Parathyroid adenoma (tissue), 2 donors: ENCODE data around the gene MED25.

ENCODE experiments used
- H2AFZ ChIP-seq: fragments of 300-600 bp; sonication (generic); one replicate; pipeline ENCODE4 v1.7.0; 2017; ENCODE audit warnings: antibody characterized with exemption, mild to moderate bottlenecking
- H3K27ac ChIP-seq: fragments of 300-600 bp; sonication (generic); one replicate; pipeline ENCODE4 v1.7.0; 2017
- H3K27me3 ChIP-seq: fragments of 300-600 bp; sonication (generic); one replicate; pipeline ENCODE4 v1.7.0; 2017; ENCODE audit warnings: low read length; ENCODE audit not compliant: control insufficient read depth, insufficient read depth
- H3K36me3 ChIP-seq: fragments of 300-600 bp; sonication (generic); one replicate; pipeline ENCODE4 v1.7.0; 2017; ENCODE audit warnings: low read length; ENCODE audit not compliant: control insufficient read depth, insufficient read depth
- H3K4me1 ChIP-seq: fragments of 300-600 bp; sonication (generic); one replicate; pipeline ENCODE4 v1.7.0; 2017; ENCODE audit warnings: control low read depth
- H3K4me2 ChIP-seq: fragments of 300-600 bp; sonication (generic); one replicate; pipeline ENCODE4 v1.7.0; 2017; ENCODE audit warnings: low read length
- H3K4me3 ChIP-seq: fragments of 300-600 bp; sonication (generic); one replicate; pipeline ENCODE4 v1.7.0; 2017; ENCODE audit warnings: low read depth, low read length
- H3K79me2 ChIP-seq: fragments of 300-600 bp; sonication (generic); one replicate; pipeline ENCODE4 v1.7.0; 2017; ENCODE audit warnings: control low read depth
- H3K9ac ChIP-seq: fragments of 300-600 bp; sonication (generic); one replicate; pipeline ENCODE4 v1.7.0; 2017; ENCODE audit warnings: mild to moderate bottlenecking
- H3K9me3 ChIP-seq: fragments of 300-600 bp; sonication (generic); one replicate; pipeline ENCODE4 v1.7.0; 2017; ENCODE audit warnings: low read length; ENCODE audit not compliant: control insufficient read depth
- TF ChIP-seq, protein P1 (sequence below): fragments of 300-600 bp; sonication (generic); IDR thresholded peaks from one replicate; pipeline ENCODE4 v1.7.0; 2017; ENCODE audit warnings: antibody characterized with exemption, mild to moderate bottlenecking
- donor health status: primary hyperparathyroidism.

Gene MED25

DNA sequence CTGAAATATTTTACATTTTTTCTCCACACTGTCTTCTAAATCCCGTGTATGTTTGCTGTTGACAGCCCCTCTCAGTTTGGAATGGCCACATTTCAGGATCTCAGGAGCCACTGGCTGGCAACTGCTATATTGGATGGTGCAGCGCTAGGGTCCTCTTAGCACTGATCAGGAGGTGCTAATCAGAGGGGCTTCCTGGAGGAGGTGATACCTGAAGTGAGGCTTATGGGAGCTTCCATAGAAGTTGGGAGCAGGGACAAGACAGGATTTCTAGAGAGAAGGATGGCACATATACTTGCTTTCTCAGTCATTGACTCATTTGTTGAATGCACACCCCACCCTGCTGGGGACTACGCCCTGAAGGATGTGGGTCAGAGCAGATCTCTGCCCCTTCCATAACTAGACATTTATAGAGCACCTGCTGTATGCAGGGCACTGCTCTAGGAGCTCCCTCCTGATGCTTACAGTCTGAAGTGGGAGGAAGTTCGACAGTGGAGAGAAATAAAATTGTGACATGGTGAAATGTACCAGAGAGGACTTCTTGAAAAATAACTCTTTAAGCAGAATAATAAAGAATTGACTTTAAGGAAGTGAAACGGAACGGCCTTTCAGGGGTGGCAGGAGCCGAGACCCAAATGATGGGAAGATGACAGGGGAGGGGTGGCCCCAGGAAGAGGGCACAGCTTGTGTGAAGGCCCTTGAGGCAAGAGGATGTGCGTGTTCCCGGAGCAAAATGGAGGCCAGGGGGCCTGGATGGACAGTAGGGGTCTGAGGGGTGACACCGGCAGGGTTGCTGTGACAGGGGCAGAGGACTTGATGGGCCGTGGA, 38.1 kb upstream of the MED25 start:
- Histone ChIP-seq H3K4me3 (no peak overlapping the region), H3K36me3 (no peaks in the 10 kb centered on the region), H3K9me3 (no peaks in the 10 kb centered on the region), H3K79me2 (peaks cover 45% of the 10 kb centered on the region), H3K27me3 (no peaks in the 10 kb centered on the region), H3K27ac (no peak overlapping the region), H3K4me1 (no peaks in the 10 kb centered on the region), H3K9ac (no peak overlapping the region), H2AFZ (no peak overlapping the region), H3K4me2 (no peak overlapping the region)
- TF ChIP-seq, protein P1, sequence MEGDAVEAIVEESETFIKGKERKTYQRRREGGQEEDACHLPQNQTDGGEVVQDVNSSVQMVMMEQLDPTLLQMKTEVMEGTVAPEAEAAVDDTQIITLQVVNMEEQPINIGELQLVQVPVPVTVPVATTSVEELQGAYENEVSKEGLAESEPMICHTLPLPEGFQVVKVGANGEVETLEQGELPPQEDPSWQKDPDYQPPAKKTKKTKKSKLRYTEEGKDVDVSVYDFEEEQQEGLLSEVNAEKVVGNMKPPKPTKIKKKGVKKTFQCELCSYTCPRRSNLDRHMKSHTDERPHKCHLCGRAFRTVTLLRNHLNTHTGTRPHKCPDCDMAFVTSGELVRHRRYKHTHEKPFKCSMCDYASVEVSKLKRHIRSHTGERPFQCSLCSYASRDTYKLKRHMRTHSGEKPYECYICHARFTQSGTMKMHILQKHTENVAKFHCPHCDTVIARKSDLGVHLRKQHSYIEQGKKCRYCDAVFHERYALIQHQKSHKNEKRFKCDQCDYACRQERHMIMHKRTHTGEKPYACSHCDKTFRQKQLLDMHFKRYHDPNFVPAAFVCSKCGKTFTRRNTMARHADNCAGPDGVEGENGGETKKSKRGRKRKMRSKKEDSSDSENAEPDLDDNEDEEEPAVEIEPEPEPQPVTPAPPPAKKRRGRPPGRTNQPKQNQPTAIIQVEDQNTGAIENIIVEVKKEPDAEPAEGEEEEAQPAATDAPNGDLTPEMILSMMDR = no peak

DNA sequence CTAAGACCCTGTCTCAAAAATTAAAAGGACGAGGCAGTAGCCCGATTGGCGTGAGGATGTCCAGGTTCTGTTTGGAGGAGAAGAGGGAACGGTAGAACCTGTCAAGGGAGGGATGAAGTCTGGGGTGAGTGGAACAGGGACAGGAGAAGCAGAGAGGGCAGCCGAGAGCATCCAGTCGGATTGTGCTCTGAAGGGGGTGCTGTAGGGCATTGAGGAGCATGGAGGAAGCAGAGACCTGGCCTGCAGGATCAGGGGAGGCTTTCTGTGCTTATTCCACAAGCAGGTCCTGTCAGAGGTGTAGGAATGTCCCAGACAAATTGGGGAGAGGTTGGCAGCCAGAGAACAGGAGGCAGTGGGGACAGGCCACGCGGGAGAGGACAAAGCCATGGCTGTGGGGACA, 37.2 kb upstream of the MED25 start:
- no peaks in the 10 kb centered on the region for H3K27me3 ChIP-seq
- no peaks in the 10 kb centered on the region for H3K4me1 ChIP-seq
- H3K4me3 ChIP-seq = no peak overlapping the region
- no peaks in the 10 kb centered on the region for H3K9me3 ChIP-seq
- no peak overlapping the region for H3K9ac ChIP-seq
- H3K36me3 ChIP-seq = no peaks in the 10 kb centered on the region
- H3K79me2 ChIP-seq = peaks cover 39% of the 10 kb centered on the region
- no peak overlapping the region for H2AFZ ChIP-seq
- no peak overlapping the region for H3K4me2 ChIP-seq
- TF ChIP-seq, protein P1 = no peak
- H3K27ac ChIP-seq = no peak overlapping the region

DNA sequence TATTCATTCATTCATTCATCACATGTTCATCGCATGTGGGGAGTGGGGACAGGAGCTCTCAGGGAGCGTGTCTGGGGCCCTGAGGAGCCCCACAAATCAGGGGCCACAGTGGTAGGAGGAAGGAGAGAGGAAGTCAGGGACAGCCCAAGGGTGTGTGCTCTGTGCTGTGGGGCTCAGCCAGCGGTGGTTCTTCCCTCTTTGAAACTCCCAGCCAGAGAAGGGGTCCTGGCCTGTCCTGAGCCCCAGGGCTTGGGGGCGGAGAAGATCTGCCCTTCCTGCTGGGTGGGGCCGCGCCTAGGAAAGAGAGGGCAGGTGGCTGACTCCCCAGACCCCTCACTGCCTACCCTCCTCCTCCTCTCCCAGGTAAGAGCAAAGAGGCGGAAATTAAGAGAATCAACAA, 36.7 kb upstream of the MED25 start:
- H3K36me3 ChIP-seq = no peaks in the 10 kb centered on the region
- H3K9me3 ChIP-seq = no peaks in the 10 kb centered on the region
- H3K79me2 ChIP-seq = peaks cover 36% of the 10 kb centered on the region
- H3K9ac ChIP-seq = no peak overlapping the region
- no peak overlapping the region for H3K4me2 ChIP-seq
- no peak overlapping the region for H2AFZ ChIP-seq
- no peak overlapping the region for H3K27ac ChIP-seq
- H3K4me3 ChIP-seq = no peak overlapping the region
- TF ChIP-seq, protein P1 = no peak
- H3K27me3 ChIP-seq = no peaks in the 10 kb centered on the region
- no peaks in the 10 kb centered on the region for H3K4me1 ChIP-seq

DNA sequence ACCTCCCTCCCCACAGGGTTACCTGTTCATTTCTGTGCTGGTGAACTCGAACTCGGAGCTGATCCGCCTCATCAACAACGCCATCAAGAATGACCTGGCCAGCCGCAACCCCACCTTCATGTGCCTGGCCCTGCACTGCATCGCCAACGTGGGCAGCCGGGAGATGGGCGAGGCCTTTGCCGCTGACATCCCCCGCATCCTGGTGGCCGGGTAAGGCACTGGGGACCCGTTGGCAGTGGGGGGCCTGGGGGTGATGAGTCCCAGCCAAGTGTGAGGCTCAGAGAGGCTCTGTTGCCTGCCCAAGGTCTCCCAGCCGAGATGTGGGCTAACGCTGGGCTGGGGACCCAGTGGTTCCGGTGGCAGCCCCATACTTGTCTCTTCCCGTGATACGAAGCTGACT, 35.6 kb upstream of the MED25 start:
- no peak overlapping the region for H3K27ac ChIP-seq
- TF ChIP-seq, protein P1 = no peak
- no peak overlapping the region for H3K4me3 ChIP-seq
- H3K27me3 ChIP-seq = no peaks in the 10 kb centered on the region
- no peaks in the 10 kb centered on the region for H3K9me3 ChIP-seq
- no peak overlapping the region for H3K4me2 ChIP-seq
- H3K9ac ChIP-seq = no peak overlapping the region
- H3K79me2 ChIP-seq = peaks cover 32% of the 10 kb centered on the region
- no peak overlapping the region for H2AFZ ChIP-seq
- no peaks in the 10 kb centered on the region for H3K4me1 ChIP-seq
- H3K36me3 ChIP-seq = no peaks in the 10 kb centered on the region

DNA sequence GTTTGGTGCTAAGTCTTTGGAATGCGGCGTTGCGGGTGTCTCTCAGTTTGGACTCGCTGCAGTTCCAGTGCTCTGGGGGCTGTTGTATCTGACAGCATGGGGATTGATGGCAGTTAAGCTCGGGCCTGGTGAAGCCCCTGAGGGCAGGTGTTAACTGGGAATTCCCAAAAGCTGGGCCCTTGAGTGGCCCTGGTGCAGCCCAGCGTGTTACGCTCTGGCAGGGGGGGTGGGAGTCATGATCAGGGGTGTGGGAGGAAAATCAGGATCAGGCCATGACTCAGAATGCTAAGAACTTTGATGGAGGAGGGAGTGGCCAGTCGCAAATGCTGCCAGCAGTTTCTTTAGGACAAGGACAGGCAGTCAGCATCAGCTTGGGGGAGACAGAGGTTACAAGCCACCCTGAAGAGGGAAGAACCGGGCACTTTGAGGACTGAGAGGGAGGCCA, 31.7 kb upstream of the MED25 start:
- H3K4me1 ChIP-seq = no peaks in the 10 kb centered on the region
- no peak overlapping the region for H3K27ac ChIP-seq
- H3K79me2 ChIP-seq = peaks cover 12% of the 10 kb centered on the region
- no peak overlapping the region for H3K4me3 ChIP-seq
- H3K9ac ChIP-seq = no peak overlapping the region
- H3K4me2 ChIP-seq = no peak overlapping the region
- H3K27me3 ChIP-seq = no peaks in the 10 kb centered on the region
- H2AFZ ChIP-seq = no peak overlapping the region
- TF ChIP-seq, protein P1 = no peak
- H3K9me3 ChIP-seq = no peaks in the 10 kb centered on the region
- no peaks in the 10 kb centered on the region for H3K36me3 ChIP-seq
